Measurements from ENCODE around the gene CYP4X1.

- no peak for TF ChIP-seq CTCF (IDR thresholded peaks at IDR 0.05 in 8 of 11, conservative IDR thresholded peaks at IDR 0.05 in 3 of 11)
- TF ChIP-seq POLR2A (IDR thresholded peaks at IDR 0.05), result no peak
Observed at GRCh38 chr1:47013293-47013692, 10.2 kb upstream of the CYP4X1 start.

Measured in spleen (tissue), 7 donors.